HEK293 (cell line): Measurements from ENCODE around the gene PPP6R3.
A peak's percentile ranks its signal among the peaks of the same experiment; 100 is the strongest.

ENCODE experiments used
- CTCF ChIA-PET: fragments of 350-600 bp; formaldehyde crosslinking; extraction: SDS; loops from one replicate; lab custom pipeline; 2021; ENCODE audit warnings: antibody characterized with exemption; lab: Yijun Ruan, JAX
- POLR2A ChIA-PET: fragments of 300-600 bp; formaldehyde crosslinking; extraction: SDS; loops from one replicate; lab custom pipeline; 2020; ENCODE audit warnings: antibody characterized with exemption, inconsistent platforms; lab: Yijun Ruan, JAX
- H3K27ac ChIP-seq: fragments of 200-500 bp; sonication (Bioruptor generic); 2 replicates; pipeline ENCODE4 v1.5.1; 2014; ENCODE audit warnings: low read depth, low read length, control low read depth, inconsistent platforms; ENCODE audit errors: extremely low read depth
- H3K36me3 ChIP-seq, 2 experiments: fragments of 200-500 bp in 1 of 2; sonication (Bioruptor generic) in 1 of 2; 1 replicate in 1 of 2; 2 replicates in 1 of 2; pipeline ENCODE4 v1.5.1; 2014 to 2017; ENCODE audit warnings: inconsistent platforms in 2 of 2, low read length in 2 of 2; ENCODE audit not compliant: control insufficient read depth in 2 of 2, insufficient read depth in 1 of 2
- H3K4me1 ChIP-seq: fragments of 200-500 bp; sonication (Bioruptor generic); 2 replicates; pipeline ENCODE4 v1.5.1; 2014; ENCODE audit warnings: mild to moderate bottlenecking, low read length, inconsistent platforms; ENCODE audit not compliant: control insufficient read depth, insufficient read depth
- H3K4me3 ChIP-seq: 2 replicates; pipeline ENCODE4 v1.5.1; 2011; ENCODE audit warnings: low read depth, mild to moderate bottlenecking, control low read depth, low read length, moderate library complexity
- H3K9me3 ChIP-seq: fragments of 200-500 bp; sonication (Bioruptor generic); 2 replicates; pipeline ENCODE4 v1.5.1; 2014; ENCODE audit warnings: low read depth, low read length, inconsistent platforms; ENCODE audit not compliant: control insufficient read depth, insufficient read depth
- FEZF1 ChIP-seq: fragments of 450-650 bp; formaldehyde crosslinking; IDR thresholded peaks from 2 replicates; pipeline ENCODE4 v1.5.1; 2016; ENCODE audit warnings: missing biosample characterization, missing genetic modification characterization
- IKZF3 ChIP-seq: fragments of 450-650 bp; IDR thresholded peaks from 2 replicates; pipeline ENCODE4 v1.5.0; 2018; ENCODE audit warnings: missing biosample characterization, mild to moderate bottlenecking, missing genetic modification characterization, moderate library complexity
- KLF10 ChIP-seq: fragments of 450-650 bp; IDR thresholded peaks from 2 replicates; pipeline ENCODE4 v1.5.1; 2018; ENCODE audit warnings: missing biosample characterization, mild to moderate bottlenecking, missing genetic modification characterization
- RBAK ChIP-seq: fragments of 450-650 bp; formaldehyde crosslinking; IDR thresholded peaks from 2 replicates; pipeline ENCODE4 v1.5.1; 2016; ENCODE audit warnings: missing biosample characterization, missing genetic modification characterization
- SALL2 ChIP-seq: fragments of 450-650 bp; formaldehyde crosslinking; IDR thresholded peaks from 2 replicates; pipeline ENCODE4 v1.5.0; 2017; ENCODE audit warnings: missing biosample characterization, mild to moderate bottlenecking, missing genetic modification characterization, borderline replicate concordance
- WT1 ChIP-seq: fragments of 450-650 bp; formaldehyde crosslinking; IDR thresholded peaks from 2 replicates; pipeline ENCODE4 v1.5.1; 2016; ENCODE audit warnings: missing biosample characterization, missing genetic modification characterization
- ZBTB17 ChIP-seq: fragments of 450-650 bp; formaldehyde crosslinking; IDR thresholded peaks from 2 replicates; pipeline ENCODE4 v1.5.1; 2016; ENCODE audit warnings: missing biosample characterization, missing genetic modification characterization
- ZBTB20 ChIP-seq: fragments of 450-650 bp; formaldehyde crosslinking; IDR thresholded peaks from 2 replicates; pipeline ENCODE4 v1.5.1; 2016; ENCODE audit warnings: missing biosample characterization, missing genetic modification characterization
- ZBTB21 ChIP-seq: fragments of 450-650 bp; formaldehyde crosslinking; IDR thresholded peaks from 2 replicates; pipeline ENCODE4 v1.5.1; 2017; ENCODE audit warnings: missing biosample characterization, missing genetic modification characterization
- ZBTB7A ChIP-seq: fragments of 450-650 bp; formaldehyde crosslinking; IDR thresholded peaks from 2 replicates; pipeline ENCODE4 v1.5.1; 2016; ENCODE audit warnings: low read depth, missing biosample characterization, missing genetic modification characterization
- ZNF114 ChIP-seq: fragments of 450-650 bp; formaldehyde crosslinking; IDR thresholded peaks from 2 replicates; pipeline ENCODE4 v1.5.0; 2017; ENCODE audit warnings: missing biosample characterization, missing genetic modification characterization
- ZNF175 ChIP-seq: fragments of 450-650 bp; formaldehyde crosslinking; IDR thresholded peaks from 2 replicates; pipeline ENCODE4 v1.5.1; 2016; ENCODE audit warnings: missing biosample characterization, missing genetic modification characterization
- ZNF184 ChIP-seq: fragments of 450-650 bp; IDR thresholded peaks from 2 replicates; pipeline ENCODE4 v1.5.1; 2018; ENCODE audit warnings: missing biosample characterization, mild to moderate bottlenecking, missing genetic modification characterization
- ZNF202 ChIP-seq: fragments of 450-650 bp; formaldehyde crosslinking; IDR thresholded peaks from 2 replicates; pipeline ENCODE4 v1.5.1; 2016; ENCODE audit warnings: missing biosample characterization, missing genetic modification characterization, borderline replicate concordance
- ZNF211 ChIP-seq: fragments of 450-650 bp; formaldehyde crosslinking; IDR thresholded peaks from 2 replicates; pipeline ENCODE4 v1.5.1; 2016; ENCODE audit warnings: low read depth, missing biosample characterization, missing genetic modification characterization
- ZNF239 ChIP-seq: fragments of 450-650 bp; formaldehyde crosslinking; IDR thresholded peaks from 2 replicates; pipeline ENCODE4 v1.5.1; 2016; ENCODE audit warnings: missing biosample characterization, missing genetic modification characterization
- ZNF366 ChIP-seq: fragments of 450-650 bp; formaldehyde crosslinking; conservative IDR thresholded peaks from 2 replicates; pipeline ENCODE4 v1.5.1; 2016; ENCODE audit warnings: missing biosample characterization, missing genetic modification characterization
- ZNF394 ChIP-seq: fragments of 450-650 bp; formaldehyde crosslinking; IDR thresholded peaks from 2 replicates; pipeline ENCODE4 v1.5.1; 2016; ENCODE audit warnings: missing biosample characterization, missing genetic modification characterization, mild to moderate bottlenecking, moderate library complexity, borderline replicate concordance
- ZNF596 ChIP-seq: fragments of 450-650 bp; IDR thresholded peaks from 2 replicates; pipeline ENCODE4 v1.5.0; 2018; ENCODE audit warnings: missing biosample characterization, mild to moderate bottlenecking, missing genetic modification characterization, moderate library complexity
- ZNF610 ChIP-seq: fragments of 450-650 bp; formaldehyde crosslinking; IDR thresholded peaks from 2 replicates; pipeline ENCODE4 v1.5.1; 2016; ENCODE audit warnings: missing biosample characterization, missing genetic modification characterization, borderline replicate concordance
- ZNF629 ChIP-seq: fragments of 450-650 bp; formaldehyde crosslinking; IDR thresholded peaks from 2 replicates; pipeline ENCODE4 v1.5.1; 2017; ENCODE audit warnings: missing biosample characterization, missing genetic modification characterization
- ZNF664 ChIP-seq: fragments of 450-650 bp; formaldehyde crosslinking; IDR thresholded peaks from 2 replicates; pipeline ENCODE4 v1.5.1; 2016; ENCODE audit warnings: missing biosample characterization, missing genetic modification characterization
- ZNF837 ChIP-seq: fragments of 450-650 bp; formaldehyde crosslinking; IDR thresholded peaks from 2 replicates; pipeline ENCODE4 v1.5.1; 2016; ENCODE audit warnings: missing biosample characterization, missing genetic modification characterization
- ZSCAN23 ChIP-seq: fragments of 450-650 bp; formaldehyde crosslinking; IDR thresholded peaks from 2 replicates; pipeline ENCODE4 v1.5.1; 2016; ENCODE audit warnings: missing biosample characterization, missing genetic modification characterization
- ZSCAN30 ChIP-seq: fragments of 450-650 bp; IDR thresholded peaks from 2 replicates; pipeline ENCODE4 v1.5.1; 2018; ENCODE audit warnings: missing biosample characterization, mild to moderate bottlenecking, missing genetic modification characterization, moderate library complexity
- ZXDB ChIP-seq: fragments of 450-650 bp; formaldehyde crosslinking; IDR thresholded peaks from 2 replicates; pipeline ENCODE4 v1.5.1; 2016; ENCODE audit warnings: missing biosample characterization, missing genetic modification characterization
- TF ChIP-seq, protein P1 (sequence below): fragments of 450-650 bp; formaldehyde crosslinking; IDR thresholded peaks from 2 replicates; pipeline ENCODE4 v1.5.1; 2016; ENCODE audit warnings: missing biosample characterization, missing genetic modification characterization
- TF ChIP-seq, protein P2 (sequence below): fragments of 450-650 bp; formaldehyde crosslinking; IDR thresholded peaks from 2 replicates; pipeline ENCODE4 v1.5.1; 2016; ENCODE audit warnings: missing biosample characterization, missing genetic modification characterization, borderline replicate concordance

The PPP6R3 gene

DNA sequence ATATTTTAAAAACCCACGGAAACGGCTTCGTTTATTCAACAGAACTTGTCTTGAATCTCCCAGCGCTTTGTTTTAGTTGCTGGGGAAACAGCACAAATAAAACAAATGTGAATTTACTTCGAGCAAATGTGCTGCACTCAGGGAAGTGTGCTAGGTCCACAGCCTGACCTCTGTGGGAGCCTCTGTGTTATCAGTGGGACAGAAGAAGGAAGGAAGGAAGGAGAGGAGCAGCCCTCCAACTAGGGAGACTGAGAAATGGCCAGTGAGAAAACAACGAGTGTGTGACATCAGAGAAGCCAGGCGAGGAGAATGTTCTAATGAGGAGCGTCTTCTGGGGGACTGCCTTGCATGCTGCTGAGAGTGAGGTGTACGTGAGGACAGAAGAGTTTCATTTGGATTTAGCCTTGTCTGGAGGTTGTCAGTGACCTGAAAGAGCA lies 42.7 kb downstream of the PPP6R3 start:
- Histone ChIP-seq H3K9me3 (no peaks in the 10 kb centered on the region), H3K27ac (no peak overlapping the region), H3K4me3 (no peak overlapping the region), H3K36me3 (no peaks in the 10 kb centered on the region), H3K4me1 (peaks cover 18% of the 10 kb centered on the region)
- TF ChIP-seq ZNF664 (tag by site-specific recombination) (no peak), ZSCAN30 (tag by site-specific recombination) (no peak), ZNF175 (tag by site-specific recombination) (no peak), FEZF1 (peak; percentile 82), SALL2 (tag by site-specific recombination) (no peak), ZBTB21 (tag by site-specific recombination) (no peak), ZNF366 (tag by site-specific recombination) (0 out of 2 replicates have a peak, but pooled peaks have one; percentile 29), ZNF610 (tag by site-specific recombination) (peak; percentile 79; the same call in 1 of the 2 replicates), ZNF114 (no peak), ZBTB17 (peak; percentile 41; the same call in 1 of the 2 replicates), ZNF629 (tag by site-specific recombination) (peak; percentile 59)
- TF ChIP-seq, protein P1, sequence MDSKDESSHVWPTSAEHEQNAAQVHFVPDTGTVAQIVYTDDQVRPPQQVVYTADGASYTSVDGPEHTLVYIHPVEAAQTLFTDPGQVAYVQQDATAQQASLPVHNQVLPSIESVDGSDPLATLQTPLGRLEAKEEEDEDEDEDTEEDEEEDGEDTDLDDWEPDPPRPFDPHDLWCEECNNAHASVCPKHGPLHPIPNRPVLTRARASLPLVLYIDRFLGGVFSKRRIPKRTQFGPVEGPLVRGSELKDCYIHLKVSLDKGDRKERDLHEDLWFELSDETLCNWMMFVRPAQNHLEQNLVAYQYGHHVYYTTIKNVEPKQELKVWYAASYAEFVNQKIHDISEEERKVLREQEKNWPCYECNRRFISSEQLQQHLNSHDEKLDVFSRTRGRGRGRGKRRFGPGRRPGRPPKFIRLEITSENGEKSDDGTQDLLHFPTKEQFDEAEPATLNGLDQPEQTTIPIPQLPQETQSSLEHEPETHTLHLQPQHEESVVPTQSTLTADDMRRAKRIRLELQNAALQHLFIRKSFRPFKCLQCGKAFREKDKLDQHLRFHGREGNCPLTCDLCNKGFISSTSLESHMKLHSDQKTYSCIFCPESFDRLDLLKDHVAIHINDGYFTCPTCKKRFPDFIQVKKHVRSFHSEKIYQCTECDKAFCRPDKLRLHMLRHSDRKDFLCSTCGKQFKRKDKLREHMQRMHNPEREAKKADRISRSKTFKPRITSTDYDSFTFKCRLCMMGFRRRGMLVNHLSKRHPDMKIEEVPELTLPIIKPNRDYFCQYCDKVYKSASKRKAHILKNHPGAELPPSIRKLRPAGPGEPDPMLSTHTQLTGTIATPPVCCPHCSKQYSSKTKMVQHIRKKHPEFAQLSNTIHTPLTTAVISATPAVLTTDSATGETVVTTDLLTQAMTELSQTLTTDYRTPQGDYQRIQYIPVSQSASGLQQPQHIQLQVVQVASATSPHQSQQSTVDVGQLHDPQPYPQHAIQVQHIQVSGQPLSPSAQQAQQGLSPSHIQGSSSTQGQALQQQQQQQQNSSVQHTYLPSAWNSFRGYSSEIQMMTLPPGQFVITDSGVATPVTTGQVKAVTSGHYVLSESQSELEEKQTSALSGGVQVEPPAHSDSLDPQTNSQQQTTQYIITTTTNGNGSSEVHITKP (tag by site-specific recombination), result peak; percentile 86
- POLR2A ChIA-PET, result no interaction called here
- CTCF ChIA-PET, result interaction anchor here (0.9 kb wide), 1 partner anchor 9 kb away, joined by 3 read pairs; no protein-coding TSS in a partner anchor

DNA sequence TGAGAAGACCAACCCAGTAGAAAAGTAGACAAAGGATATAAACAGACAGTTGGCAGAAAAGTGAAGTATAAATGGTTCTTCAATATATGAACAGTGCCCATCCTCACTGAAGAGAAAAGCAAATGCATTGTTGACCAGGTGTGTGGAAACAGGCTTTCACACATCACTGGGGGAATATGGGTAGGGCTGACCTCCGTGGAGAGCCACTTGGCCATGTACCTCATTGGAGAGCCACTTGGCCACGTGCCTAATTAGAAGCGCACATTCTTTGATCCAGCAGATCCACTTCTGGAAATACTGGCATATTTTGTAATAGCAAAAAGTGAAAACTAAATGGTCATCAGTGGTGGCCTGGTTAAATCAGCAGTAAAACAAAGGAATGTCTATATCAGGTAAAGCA lies 43.2 kb downstream of the PPP6R3 start:
- CTCF ChIA-PET, result interaction anchor here (0.9 to 1.2 kb wide), 2 partner anchors 9 to 81 kb away, joined by 3 read pairs; no protein-coding TSS in a partner anchor
- no peak for TF ChIP-seq ZNF239
- TF ChIP-seq KLF10 (tag by site-specific recombination), result no peak
- TF ChIP-seq ZBTB7A (tag by site-specific recombination), result no peak
- no peak for TF ChIP-seq ZNF837 (tag by site-specific recombination)
- TF ChIP-seq ZXDB (tag by site-specific recombination), result no peak
- H3K27ac ChIP-seq, result no peak overlapping the region
- no peaks in the 10 kb centered on the region for H3K9me3 ChIP-seq
- H3K4me3 ChIP-seq, result no peak overlapping the region
- POLR2A ChIA-PET, result interaction anchor here (1.2 kb wide), 1 partner anchor 44 kb away, joined by 3 read pairs; no protein-coding TSS in a partner anchor
- no peaks in the 10 kb centered on the region for H3K36me3 ChIP-seq
- peaks cover 17% of the 10 kb centered on the region for H3K4me1 ChIP-seq

DNA sequence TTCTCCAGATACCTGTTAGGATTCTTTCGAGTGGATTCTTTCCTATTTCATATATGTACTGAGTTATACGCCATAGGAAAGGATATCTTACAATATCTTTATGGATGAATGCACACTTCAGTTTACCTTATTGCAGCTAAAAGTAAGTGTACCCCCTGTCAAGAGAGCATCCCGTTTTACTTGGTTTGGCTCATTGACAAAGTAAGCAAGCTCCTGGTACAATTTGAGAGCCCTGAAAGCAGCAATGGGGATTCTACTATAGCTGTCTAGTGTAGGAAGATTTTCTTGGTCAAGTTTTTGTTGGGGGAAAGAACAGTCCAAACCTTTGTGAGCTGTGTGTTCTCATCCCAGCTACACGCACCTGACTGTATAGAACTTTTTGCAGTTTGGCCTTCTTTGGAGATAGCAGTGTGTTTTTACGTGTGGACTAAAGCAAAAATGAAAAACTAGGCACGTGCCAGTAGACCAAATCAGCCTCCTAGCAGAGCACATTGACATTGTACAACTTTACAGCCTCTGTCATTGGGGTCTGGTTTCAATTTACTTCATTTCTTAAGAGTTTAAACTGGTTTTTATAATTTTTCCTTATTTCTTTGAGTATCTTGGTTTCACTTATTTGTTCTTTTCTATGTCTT lies 44.0 kb downstream of the PPP6R3 start:
- Histone ChIP-seq H3K27ac (no peak overlapping the region), H3K4me3 (no peak overlapping the region), H3K36me3 (no peaks in the 10 kb centered on the region; a peak in 1 of 3 replicates), H3K4me1 (peaks cover 17% of the 10 kb centered on the region), H3K9me3 (no peaks in the 10 kb centered on the region)
- ChIA-PET POLR2A (interaction anchor here (0.9 to 1.2 kb wide), 2 partner anchors 31 to 45 kb away, joined by 3 read pairs; no protein-coding TSS in a partner anchor), CTCF (interaction anchor here (0.7 to 1.2 kb wide), 3 partner anchors 9 to 88 kb away, joined by 3 to 5 read pairs (median 3); no protein-coding TSS in a partner anchor)
- TF ChIP-seq SALL2 (tag by site-specific recombination), result no peak
- TF ChIP-seq, protein P2, sequence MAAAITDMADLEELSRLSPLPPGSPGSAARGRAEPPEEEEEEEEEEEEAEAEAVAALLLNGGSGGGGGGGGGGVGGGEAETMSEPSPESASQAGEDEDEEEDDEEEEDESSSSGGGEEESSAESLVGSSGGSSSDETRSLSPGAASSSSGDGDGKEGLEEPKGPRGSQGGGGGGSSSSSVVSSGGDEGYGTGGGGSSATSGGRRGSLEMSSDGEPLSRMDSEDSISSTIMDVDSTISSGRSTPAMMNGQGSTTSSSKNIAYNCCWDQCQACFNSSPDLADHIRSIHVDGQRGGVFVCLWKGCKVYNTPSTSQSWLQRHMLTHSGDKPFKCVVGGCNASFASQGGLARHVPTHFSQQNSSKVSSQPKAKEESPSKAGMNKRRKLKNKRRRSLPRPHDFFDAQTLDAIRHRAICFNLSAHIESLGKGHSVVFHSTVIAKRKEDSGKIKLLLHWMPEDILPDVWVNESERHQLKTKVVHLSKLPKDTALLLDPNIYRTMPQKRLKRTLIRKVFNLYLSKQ (tag by site-specific recombination), result no peak
- TF ChIP-seq ZBTB20, result peak; percentile 26; the same call in 1 of the 2 replicates
- no peak for TF ChIP-seq ZSCAN23 (tag by site-specific recombination)
- peak; percentile 66 for TF ChIP-seq ZBTB17
- no peak for TF ChIP-seq ZNF239
- TF ChIP-seq IKZF3 (tag by site-specific recombination), result peak; percentile 67; the same call in 1 of the 2 replicates
- TF ChIP-seq ZNF211, result no peak
- TF ChIP-seq ZNF184 (tag by site-specific recombination), result no peak
- peak; percentile 76 for TF ChIP-seq WT1
- no peak for TF ChIP-seq ZNF202 (tag by site-specific recombination)
- TF ChIP-seq RBAK (tag by site-specific recombination), result no peak
- TF ChIP-seq ZNF596 (tag by site-specific recombination), result 0 out of 2 replicates have a peak, but pooled peaks have one; percentile 14
- TF ChIP-seq ZNF394 (tag by site-specific recombination), result no peak
